Endothelial cell of umbilical vein (primary cell): ENCODE data around the gene RBBP5. TPM values are rescaled to one million over a fixed set of nuclear protein-coding genes. Genes with fewer than 3 reads are reported as not detected.

Source experiments
- BruUV-seq: library from RNA; stranded (reverse); fragments of 400-500 nt; replicated peaks from 2 replicates; lab custom pipeline; 2021; lab: Mats Ljungman, UMichigan
- CTCF ChIA-PET: fragments of 300-600, 350-600 bp; sonication (Branson Sonifier 250); formaldehyde crosslinking; loops from one replicate; lab custom pipeline; 2021; ENCODE audit warnings: antibody characterized with exemption, inconsistent platforms; lab: Charles Lee
- POLR2A ChIA-PET: fragments of 300-600, 350-600 bp; sonication (Branson Sonifier 250); formaldehyde crosslinking; loops from one replicate; lab custom pipeline; 2021; ENCODE audit warnings: antibody characterized with exemption, inconsistent platforms; lab: Charles Lee
- DNase-seq: peaks from one replicate; pipeline ENCODE4 v3.0.0-alpha.2; 2011; ENCODE audit warnings: low read depth, low spot score
- FAIRE-seq: peaks from 2 replicates; lab custom pipeline; 2011; peaks lifted over from hg19 to GRCh38; lab: Jason Lieb, UNC
- H2AFZ ChIP-seq: 2 replicates; pipeline ENCODE4 v1.6.0; 2012; ENCODE audit warnings: low read depth, low read length, control low read depth, inconsistent platforms
- H3K27ac ChIP-seq: 2 replicates; pipeline ENCODE4 v1.5.1; 2011; ENCODE audit warnings: low read depth, mild to moderate bottlenecking, control low read depth, low read length, moderate library complexity; ENCODE audit not compliant: insufficient read depth
- H3K27me3 ChIP-seq, 2 experiments: 2 replicates each; pipeline versions ENCODE4 v1.6.0 to v1.6.1; 2011; ENCODE audit warnings: low read length in 2 of 2, mixed read lengths in 1 of 2; ENCODE audit not compliant: control insufficient read depth in 2 of 2, insufficient read depth in 2 of 2
- H3K36me3 ChIP-seq, 2 experiments: 2 replicates in 1 of 2; 3 replicates in 1 of 2; pipeline ENCODE4 v1.5.1; 2011; ENCODE audit warnings: low read length in 2 of 2, mild to moderate bottlenecking in 1 of 2, moderate library complexity in 1 of 2; ENCODE audit not compliant: control insufficient read depth in 2 of 2, insufficient read depth in 2 of 2; ENCODE audit errors: extremely low read depth in 1 of 2
- H3K4me1 ChIP-seq: 3 replicates; pipeline ENCODE4 v1.5.1; 2011; ENCODE audit warnings: mild to moderate bottlenecking, low read length; ENCODE audit not compliant: control insufficient read depth, insufficient read depth; ENCODE audit errors: extremely low read depth
- H3K4me2 ChIP-seq: 2 replicates; pipeline ENCODE4 v1.6.1; 2011; ENCODE audit warnings: low read length, control low read depth, mixed read lengths; ENCODE audit not compliant: insufficient read depth
- H3K4me3 ChIP-seq, 3 experiments: fragments of 200-600 bp in 1 of 3; sonication (generic), shearing (Covaris generic) in 1 of 3; replicated peaks in 1 of 3; 2 replicates each; pipeline ENCODE4 v1.5.1; 2011 to 2016; ENCODE audit warnings: control low read depth in 3 of 3, low read length in 3 of 3, mild to moderate bottlenecking in 2 of 3, inconsistent platforms in 1 of 3, low read depth in 1 of 3, moderate library complexity in 1 of 3; ENCODE audit not compliant: insufficient read depth in 1 of 3
- H3K79me2 ChIP-seq: 2 replicates; pipeline ENCODE4 v1.6.0; 2012; ENCODE audit warnings: low read length, inconsistent platforms; ENCODE audit not compliant: control insufficient read depth, insufficient read depth
- H3K9ac ChIP-seq: replicated peaks from 2 replicates; pipeline ENCODE3; 2011; ENCODE audit warnings: low read length, control low read depth; ENCODE audit not compliant: insufficient read depth; ENCODE audit errors: extremely low read depth
- H3K9me1 ChIP-seq: replicated peaks from 3 replicates; pipeline ENCODE4 v1.6.0; 2011; ENCODE audit warnings: mild to moderate bottlenecking, low read length; ENCODE audit not compliant: control insufficient read depth, insufficient read depth; ENCODE audit errors: extremely low read depth
- H3K9me3 ChIP-seq: replicated peaks from 2 replicates; pipeline ENCODE4 v1.5.1; 2012; ENCODE audit warnings: low read length, inconsistent platforms; ENCODE audit not compliant: control insufficient read depth, insufficient read depth
- H4K20me1 ChIP-seq: replicated peaks from 2 replicates; pipeline ENCODE3; 2011; ENCODE audit warnings: mild to moderate bottlenecking, low read length; ENCODE audit not compliant: control insufficient read depth, insufficient read depth; ENCODE audit errors: extremely low read depth
- CTCF ChIP-seq, 2 donors: IDR thresholded peaks; 1 replicate in 1 of 2; 2 replicates in 1 of 2; pipeline ENCODE4 v1.5.1; 2011; ENCODE audit warnings: low read length in 2 of 2, mild to moderate bottlenecking in 2 of 2, moderate library complexity in 2 of 2, control low read depth in 1 of 2, inconsistent platforms in 1 of 2, low read depth in 1 of 2; ENCODE audit not compliant: insufficient read depth in 1 of 2; ENCODE audit errors: extremely low read depth in 1 of 2
- EZH2 ChIP-seq: IDR thresholded peaks from 2 replicates; pipeline ENCODE4 v1.6.1; 2012; ENCODE audit warnings: borderline replicate concordance, low read depth, mild to moderate bottlenecking, moderate library complexity, low read length, inconsistent platforms; ENCODE audit not compliant: severe bottlenecking
- FOS ChIP-seq: IDR thresholded peaks from 2 replicates; pipeline ENCODE4 v1.6.1; 2011; ENCODE audit warnings: mild to moderate bottlenecking, low read length, moderate library complexity, borderline replicate concordance; ENCODE audit not compliant: insufficient read depth
- GATA2 ChIP-seq: IDR thresholded peaks from 2 replicates; pipeline ENCODE4 v1.7.0; 2011; ENCODE audit warnings: low read depth, mild to moderate bottlenecking, moderate library complexity, mixed read lengths, low read length; ENCODE audit not compliant: insufficient read length, insufficient read depth
- JUN ChIP-seq: IDR thresholded peaks from 2 replicates; pipeline ENCODE4 v1.6.1; 2011; ENCODE audit warnings: borderline replicate concordance, low read depth; ENCODE audit not compliant: insufficient read length, insufficient read depth
- MYC ChIP-seq: IDR thresholded peaks from one replicate; pipeline ENCODE4 v1.6.1; 2011; ENCODE audit warnings: mild to moderate bottlenecking, low read depth, low read length
- POLR2A ChIP-seq: IDR thresholded peaks from 2 replicates; pipeline ENCODE4 v1.6.1; 2012; ENCODE audit warnings: low read depth, mild to moderate bottlenecking, control low read depth, low read length
- POLR2AphosphoS5 ChIP-seq: IDR thresholded peaks from 2 replicates; pipeline ENCODE4 v1.6.1; 2012; ENCODE audit warnings: low read depth, mild to moderate bottlenecking, control low read depth, low read length, moderate library complexity; ENCODE audit not compliant: insufficient read depth
- dilution Hi-C: fragments of 300-500 bp; cut with MboI; formaldehyde crosslinking; loops from one replicate; pipeline ENCODE4 v1.15.0; 2019; ENCODE audit warnings: low sequenced_read_pairs; ENCODE audit not compliant: extremely low pct_ligation_motif_present
- intact Hi-C: fragments of 100-400 bp; cut with micrococcal nuclease; formaldehyde crosslinking; loops from one replicate; pipeline ENCODE4 v1.10.0; 2022
- polyA plus RNA-seq, 4 experiments: library from polyadenylated mRNA; depleted of rRNA in 3 of 4; stranded (reverse) in 3 of 4; unstranded in 1 of 4; fragments of >200 nt; gene quantifications; 2 replicates each; pipeline versions ENCODE4 v1.2.1 to v1.2.3, GENCODE V29; 2011 to 2012; ENCODE audit warnings: missing spikeins in 1 of 4
- total RNA-seq: library from RNA; stranded (reverse); gene quantifications from 2 replicates; pipeline ENCODE4 v1.2.3, GENCODE V29; 2021
- TF ChIP-seq, protein P1 (sequence below): IDR thresholded peaks from 2 replicates; pipeline ENCODE4 v1.6.1; 2011; ENCODE audit not compliant: insufficient read depth, insufficient read length

RBBP5 gene
- total and polyA plus RNA-seq, 2 donors (not counting 3 experiments of a cell fraction or from before 2014, with no cell fraction given): 5.8 to 14.2 TPM

GRCh38 chr1:205073511-205073910 lies 48.3 kb downstream of the RBBP5 start:
- H4K20me1 ChIP-seq: no peaks in the 10 kb centered on the region
- no peak overlapping the region for H2AFZ ChIP-seq
- H3K27me3 ChIP-seq: no peaks in the 10 kb centered on the region
- H3K9me3 ChIP-seq: no peaks in the 10 kb centered on the region
- no peak for DNase-seq
- no peak overlapping the region for H3K9ac ChIP-seq
- no peaks in the 10 kb centered on the region for H3K79me2 ChIP-seq
- dilution Hi-C loops (no loop called here), intact Hi-C loops (no loop called here)
- H3K9me1 ChIP-seq: no peaks in the 10 kb centered on the region
- H3K36me3 ChIP-seq: no peaks in the 10 kb centered on the region
- BruUV-seq: no TSS peak
- no peak overlapping the region for H3K27ac ChIP-seq
- CTCF ChIA-PET: interaction anchor here (5.3 kb wide), 1 partner anchor 11 kb away, joined by 63 read pairs; no protein-coding TSS in a partner anchor
- H3K4me1 ChIP-seq: no peaks in the 10 kb centered on the region
- POLR2A ChIA-PET: no interaction called here
- TF ChIP-seq FOS: no peak
- no peak for TF ChIP-seq GATA2
- TF ChIP-seq JUN: no peak
- no peak for TF ChIP-seq POLR2A
- TF ChIP-seq, protein P1, sequence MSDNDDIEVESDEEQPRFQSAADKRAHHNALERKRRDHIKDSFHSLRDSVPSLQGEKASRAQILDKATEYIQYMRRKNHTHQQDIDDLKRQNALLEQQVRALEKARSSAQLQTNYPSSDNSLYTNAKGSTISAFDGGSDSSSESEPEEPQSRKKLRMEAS: no peak
- TF ChIP-seq MYC: no peak
- TF ChIP-seq CTCF (IDR thresholded peaks at IDR 0.05; ENCODE audit: extremely low read depth in 1 of 2, insufficient read depth in 1 of 2, low read depth in 1 of 2, low read length in 2 of 2): no peak
- TF ChIP-seq POLR2AphosphoS5: no peak
- no peak for TF ChIP-seq EZH2
- FAIRE-seq: no peak
- H3K4me2 ChIP-seq: no peak overlapping the region
- H3K4me3 ChIP-seq: no peak overlapping the region
